Measurements from ENCODE around the gene VMP1. TPM values are rescaled to one million over a fixed set of nuclear protein-coding genes. Genes with fewer than 3 reads are reported as not detected.

Gene VMP1
- total RNA-seq, 1 experiment from 2014 or later, result 83.1 TPM

GRCh38 chr17:59765038-59765437, 57.6 kb downstream of the VMP1 start:
- no peak overlapping the region for H2AK5ac ChIP-seq (ENCODE audit: insufficient read length, low read length)
- no peak overlapping the region for H3K27ac ChIP-seq (ENCODE audit: insufficient read length, low read depth, low read length)
- Mint-ChIP-seq H3K9me3 (peaks cover 0 to 3% of the 10 kb centered on the region in 2 experiments; a peak in 1 of 5 replicates), H3K36me3 (ENCODE audit: insufficient read depth in 1 of 3, low read depth in 3 of 3) (peaks cover 2 to 18% (median 10%) of the 10 kb centered on the region in 3 experiments; a peak in 4 of 7 replicates), H3K4me1 (peaks cover 13 to 17% of the 10 kb centered on the region in 2 experiments), H3K4me3 (no peak overlapping the region), H3K27me3 (ENCODE audit: low read depth) (no peaks in the 10 kb centered on the region), H3K27ac (no peak overlapping the region)
- H3K9me3 ChIP-seq (ENCODE audit: control insufficient read depth, low read depth, low read length), result no peaks in the 10 kb centered on the region
- H3K18ac ChIP-seq (ENCODE audit: insufficient read length, low read depth, low read length), result no peak overlapping the region
- H4K20me1 ChIP-seq (ENCODE audit: control insufficient read depth, insufficient read depth, insufficient read length), result no peaks in the 10 kb centered on the region
- no peak overlapping the region for H3K4me2 ChIP-seq (ENCODE audit: insufficient read depth, insufficient read length, low read length)
- DNase-seq, result no peak
- no peak overlapping the region for H2BK5ac ChIP-seq (ENCODE audit: insufficient read length, low read length)
- no peak for TF ChIP-seq CTCF (conservative IDR thresholded peaks at IDR 0.05)
- H3K14ac ChIP-seq (ENCODE audit: insufficient read depth, low read length), result no peak overlapping the region
- H2BK12ac ChIP-seq (ENCODE audit: insufficient read length, low read depth, low read length), result no peak overlapping the region
- no peak overlapping the region for H3T11ph ChIP-seq (ENCODE audit: low read length)
- no peak overlapping the region for H2BK15ac ChIP-seq (ENCODE audit: low read depth, low read length)
- H3K4ac ChIP-seq (ENCODE audit: low read depth, low read length), result no peak overlapping the region
- H3K27me3 ChIP-seq (ENCODE audit: insufficient read depth, low read length), result no peaks in the 10 kb centered on the region
- no peak overlapping the region for H3K56ac ChIP-seq (ENCODE audit: insufficient read length, low read depth, low read length)
- H4K5ac ChIP-seq (ENCODE audit: insufficient read length, low read depth, low read length), result no peak overlapping the region
- H3K4me1 ChIP-seq (ENCODE audit: insufficient read depth, low read length), result peaks cover 3% of the 10 kb centered on the region
- no peak overlapping the region for H3K9ac ChIP-seq (ENCODE audit: extremely low read depth, insufficient read length, low read length)
- no peak overlapping the region for H2BK20ac ChIP-seq (ENCODE audit: low read depth, low read length, poor library complexity, severe bottlenecking)
- H4K8ac ChIP-seq (replicated peaks; ENCODE audit: insufficient read length, low read depth, low read length), result no peak overlapping the region
- no peak overlapping the region for H2AFZ ChIP-seq (ENCODE audit: low read length)
- H3K79me1 ChIP-seq (ENCODE audit: insufficient read depth, low read depth, low read length, poor library complexity, severe bottlenecking), result no peaks in the 10 kb centered on the region
- no peak overlapping the region for H4K91ac ChIP-seq (ENCODE audit: insufficient read length, low read depth, low read length)
- H2BK120ac ChIP-seq (ENCODE audit: low read depth, low read length, poor library complexity, severe bottlenecking), result no peak overlapping the region
- no peaks in the 10 kb centered on the region for H3K79me2 ChIP-seq (ENCODE audit: insufficient read depth, low read length)
- no peaks in the 10 kb centered on the region for H3K23me2 ChIP-seq (ENCODE audit: insufficient read length, low read depth, low read length, poor library complexity, severe bottlenecking)
- no peak overlapping the region for H3K23ac ChIP-seq (ENCODE audit: insufficient read length, low read depth, low read length)

All from H9 (cell line).